Subcutaneous abdominal adipose tissue (tissue), 5 donors: ENCODE results near the gene TOMM6.

ENCODE experiments used
- H3K27ac ChIP-seq: one replicate; pipeline ENCODE4 v1.7.0; 2013; ENCODE audit warnings: low read depth, mild to moderate bottlenecking, inconsistent platforms, low read length, moderate library complexity
- H3K27me3 ChIP-seq, 5 donors: one replicate each; pipeline ENCODE4 v1.7.0; 2013; ENCODE audit warnings: low read length in 5 of 5, inconsistent platforms in 1 of 5; ENCODE audit not compliant: control insufficient read depth in 5 of 5, insufficient read depth in 4 of 5
- H3K36me3 ChIP-seq, 5 donors: one replicate each; pipeline ENCODE4 v1.7.0; 2013; ENCODE audit warnings: low read length in 5 of 5; ENCODE audit not compliant: control insufficient read depth in 5 of 5, insufficient read depth in 5 of 5
- H3K4me1 ChIP-seq, 5 donors: one replicate each; pipeline ENCODE4 v1.7.0; 2013; ENCODE audit warnings: low read length in 5 of 5, mild to moderate bottlenecking in 3 of 5, moderate library complexity in 1 of 5; ENCODE audit not compliant: control insufficient read depth in 5 of 5, insufficient read depth in 5 of 5
- H3K4me3 ChIP-seq, 5 donors: one replicate each; pipeline ENCODE4 v1.7.0; 2013; ENCODE audit warnings: low read length in 5 of 5, low read depth in 1 of 5
- H3K9ac ChIP-seq, 5 donors: one replicate each; pipeline ENCODE4 v1.7.0; 2013; ENCODE audit warnings: low read length in 5 of 5, mild to moderate bottlenecking in 4 of 5, moderate library complexity in 3 of 5
- H3K9me3 ChIP-seq, 5 donors: one replicate each; pipeline ENCODE4 v1.7.0; 2013; ENCODE audit warnings: low read length in 5 of 5; ENCODE audit not compliant: control insufficient read depth in 5 of 5
- donor health status: healthy.
- donor health status: healthy.
- donor health status: healthy.
- donor health status: healthy.
- donor health status: healthy.

TOMM6 gene

GRCh38 chr6:41822021-41822420 lies 34.5 kb downstream of the TOMM6 start:
- Histone ChIP-seq H3K27ac (no peak overlapping the region), H3K27me3 (no peaks in the 10 kb centered on the region), H3K4me1 (no peaks in the 10 kb centered on the region), H3K36me3 (no peaks in the 10 kb centered on the region), H3K9ac (no peak overlapping the region), H3K9me3 (no peaks in the 10 kb centered on the region), H3K4me3 (no peak overlapping the region)

- H3K9me3 ChIP-seq = no peaks in the 10 kb centered on the region
- H3K36me3 ChIP-seq = no peaks in the 10 kb centered on the region
- no peak overlapping the region for H3K27ac ChIP-seq
- H3K4me3 ChIP-seq = no peak overlapping the region
- H3K9ac ChIP-seq = no peak overlapping the region
- no peaks in the 10 kb centered on the region for H3K4me1 ChIP-seq
- no peaks in the 10 kb centered on the region for H3K27me3 ChIP-seq
Observed at GRCh38 chr6:41823178-41823577, 35.7 kb downstream of the TOMM6 start.

- Histone ChIP-seq H3K9me3 (no peaks in the 10 kb centered on the region), H3K27me3 (no peaks in the 10 kb centered on the region), H3K9ac (no peak overlapping the region), H3K4me1 (no peaks in the 10 kb centered on the region), H3K4me3 (no peak overlapping the region), H3K36me3 (no peaks in the 10 kb centered on the region), H3K27ac (no peak overlapping the region)
Observed at GRCh38 chr6:41824571-41825569, 37.4 kb downstream of the TOMM6 start.

GRCh38 chr6:41826343-41827022 lies 39.0 kb downstream of the TOMM6 start:
- Histone ChIP-seq H3K4me1 (no peaks in the 10 kb centered on the region), H3K9me3 (no peaks in the 10 kb centered on the region), H3K4me3 (no peak overlapping the region), H3K27me3 (no peaks in the 10 kb centered on the region), H3K9ac (no peak overlapping the region), H3K27ac (no peak overlapping the region), H3K36me3 (no peaks in the 10 kb centered on the region)

GRCh38 chr6:41832263-41832662 lies 44.8 kb downstream of the TOMM6 start:
- H3K9ac ChIP-seq = no peak overlapping the region
- H3K9me3 ChIP-seq = no peaks in the 10 kb centered on the region
- no peak overlapping the region for H3K4me3 ChIP-seq
- H3K27me3 ChIP-seq = no peaks in the 10 kb centered on the region
- no peaks in the 10 kb centered on the region for H3K4me1 ChIP-seq
- H3K27ac ChIP-seq = no peak overlapping the region
- H3K36me3 ChIP-seq = no peaks in the 10 kb centered on the region

- H3K9ac ChIP-seq = no peak overlapping the region
- no peak overlapping the region for H3K4me3 ChIP-seq
- no peaks in the 10 kb centered on the region for H3K36me3 ChIP-seq
- H3K27me3 ChIP-seq = no peaks in the 10 kb centered on the region
- no peaks in the 10 kb centered on the region for H3K4me1 ChIP-seq
- no peaks in the 10 kb centered on the region for H3K9me3 ChIP-seq
- H3K27ac ChIP-seq = no peak overlapping the region
Observed at GRCh38 chr6:41836022-41836659, 48.6 kb downstream of the TOMM6 start.

GRCh38 chr6:41836660-41837052 lies 49.2 kb downstream of the TOMM6 start:
- Histone ChIP-seq H3K4me3 (no peak overlapping the region), H3K9ac (no peak overlapping the region), H3K27ac (no peak overlapping the region), H3K27me3 (no peaks in the 10 kb centered on the region), H3K4me1 (no peaks in the 10 kb centered on the region), H3K9me3 (no peaks in the 10 kb centered on the region), H3K36me3 (no peaks in the 10 kb centered on the region)
